ENCODE data around the gene ZBTB4. TPM values are rescaled to one million over a fixed set of nuclear protein-coding genes. Genes with fewer than 3 reads are reported as not detected.

Gene ZBTB4
- total and polyA plus RNA-seq, 9 of the 15 experiments (the other 6 are each of a cell fraction or from before 2014, with no cell fraction given), result 0.92 to 6.9 (median 3.3) TPM

- TF ChIP-seq ZBTB17 (CRISPR knock-in tag; IDR thresholded peaks at IDR 0.05) (no peak), TSHZ1 (CRISPR knock-in tag; IDR thresholded peaks at IDR 0.05) (no peak), ETV5 (CRISPR knock-in tag; IDR thresholded peaks at IDR 0.05; ENCODE audit: low read depth) (no peak), ARID1B (IDR thresholded peaks at IDR 0.05) (peak; percentile 86), MITF (IDR thresholded peaks at IDR 0.05) (no peak), ARID2 (IDR thresholded peaks at IDR 0.05) (no peak), YBX1 (IDR thresholded peaks at IDR 0.05) (no peak), REST (IDR thresholded peaks at IDR 0.05; ENCODE audit: borderline replicate concordance) (no peak), REST (CRISPR knock-in tag; IDR thresholded peaks at IDR 0.05; ENCODE audit: low read depth) (no peak), ZNF253 (CRISPR knock-in tag; conservative IDR thresholded peaks at IDR 0.05) (no peak), ZNF695 (CRISPR knock-in tag; IDR thresholded peaks at IDR 0.05) (no peak), DIDO1 (tag; IDR thresholded peaks at IDR 0.05; ENCODE audit: low read depth) (no peak), ERF (CRISPR knock-in tag; IDR thresholded peaks at IDR 0.05) (no peak), RFX7 (CRISPR knock-in tag; IDR thresholded peaks at IDR 0.05) (no peak), SRSF7 (optimal IDR thresholded peaks at IDR 0.05; ENCODE audit: low read depth, low read length) (no peak)
- TF ChIP-seq, protein P1, sequence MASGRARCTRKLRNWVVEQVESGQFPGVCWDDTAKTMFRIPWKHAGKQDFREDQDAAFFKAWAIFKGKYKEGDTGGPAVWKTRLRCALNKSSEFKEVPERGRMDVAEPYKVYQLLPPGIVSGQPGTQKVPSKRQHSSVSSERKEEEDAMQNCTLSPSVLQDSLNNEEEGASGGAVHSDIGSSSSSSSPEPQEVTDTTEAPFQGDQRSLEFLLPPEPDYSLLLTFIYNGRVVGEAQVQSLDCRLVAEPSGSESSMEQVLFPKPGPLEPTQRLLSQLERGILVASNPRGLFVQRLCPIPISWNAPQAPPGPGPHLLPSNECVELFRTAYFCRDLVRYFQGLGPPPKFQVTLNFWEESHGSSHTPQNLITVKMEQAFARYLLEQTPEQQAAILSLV (tag; IDR thresholded peaks at IDR 0.05), result no peak
Measured at GRCh38 chr17:7475764-7476422, 3.5 kb downstream of the ZBTB4 start (continued).
